ENCODE data around the gene PUSL1. TPM values are rescaled to one million over a fixed set of nuclear protein-coding genes. Genes with fewer than 3 reads are reported as not detected.

PUSL1 gene
- total RNA-seq (10 to 100 TPM in 3 of 5 donors, 1 to 10 TPM in 1, not detected in 1; 5.9 to 64.9 (median 51.4) TPM), polyA plus RNA-seq (10 to 100 TPM; 15.2 to 25.5 (median 23.8) TPM)
- long read RNA-seq, donor 1, partial matches to known transcripts, result 40 of 42 reads
- long read RNA-seq, donor 1, other reads (novel, unspliced or antisense), result 0 of 42 reads
- long read RNA-seq, donor 2, partial matches to known transcripts, result 0 of 2 reads
- long read RNA-seq, donor 2, other reads (novel, unspliced or antisense), result 0 of 2 reads
- long read RNA-seq, donor 3, partial matches to known transcripts, result 0 of 3 reads
- long read RNA-seq, donor 3, other reads (novel, unspliced or antisense), result 0 of 3 reads
- long read RNA-seq, donor 4, partial matches to known transcripts, result 0 of 1 reads
- long read RNA-seq, donor 4, other reads (novel, unspliced or antisense), result 0 of 1 reads
- long read RNA-seq, donor 5, partial matches to known transcripts, result 21 of 26 reads
- long read RNA-seq, donor 5, other reads (novel, unspliced or antisense), result 0 of 26 reads
- long read RNA-seq, donor 6, result 0 reads
- long read RNA-seq, donor 7, partial matches to known transcripts, result 28 of 204 reads
- long read RNA-seq, donor 7, other reads (novel, unspliced or antisense), result 173 of 204 reads
- long read RNA-seq, donor 8, partial matches to known transcripts, result 6 of 9 reads
- long read RNA-seq, donor 8, other reads (novel, unspliced or antisense), result 0 of 9 reads
- long read RNA-seq, donor 9, partial matches to known transcripts, result 25 of 27 reads
- long read RNA-seq, donor 9, other reads (novel, unspliced or antisense), result 0 of 27 reads
- long read RNA-seq, donor 10, partial matches to known transcripts, result 9 of 9 reads
- long read RNA-seq, donor 10, other reads (novel, unspliced or antisense), result 0 of 9 reads

GRCh38 chr1:1307923-1308755 is at the start of gene PUSL1, which contains the start of gene ACAP3:
PUSL1 (plus strand) TSS chr1:1308597; CDS start chr1:1308644, 47 bp downstream.
ACAP3 (minus strand) TSS chr1:1307930; CDS start chr1:1307815, 115 bp downstream.
- H3K4me1 ChIP-seq, result peaks cover 44 to 66% (median 61%) of the 10 kb centered on the region in 4 donors
- WGBS, 5 donors, result 0 to 1% (median 1%) methylated on average over 24 to 125 of the region's 131 CpGs; no CpG with 5 or more reads in 1 of the 5 donors
- H3K27me3 ChIP-seq, result no peaks in the 10 kb centered on the region
- peaks cover 13 to 33% (median 32%) of the 10 kb centered on the region in 4 donors for H3K36me3 ChIP-seq
- intact Hi-C loops (cut with DNase I; ENCODE audit: low total_unique reads), result no loop called here
- TF ChIP-seq POLR2AphosphoS5 (IDR thresholded peaks at IDR 0.05) (peak; percentile 34 to 60 (median 49)), EP300 (IDR thresholded peaks at IDR 0.05) (no peak), POLR2A (IDR thresholded peaks at IDR 0.05) (no peak), CTCF (IDR thresholded peaks at IDR 0.05) (peak in 3 of 7 experiments; percentile 8 to 10 (median 9))
- no peaks in the 10 kb centered on the region for H3K9me3 ChIP-seq
- peak within 1 kb of the TSS; percentile 88 to 91 (median 90) for H3K4me3 ChIP-seq
- peak; percentile 89 to 97 for DNase-seq
- H3K27ac ChIP-seq, result peak within 1 kb of the TSS; percentile 93 to 99 (median 96)

- intact Hi-C loops (cut with DNase I; ENCODE audit: low total_unique reads), result no loop called here
- Histone ChIP-seq H3K36me3 (peaks cover 59 to 98% (median 93%) of the 10 kb centered on the region in 4 donors), H3K4me3 (no peak overlapping the region), H3K27ac (no peak overlapping the region), H3K4me1 (peaks cover 0 to 15% (median 5%) of the 10 kb centered on the region in 4 donors), H3K9me3 (no peaks in the 10 kb centered on the region), H3K27me3 (no peaks in the 10 kb centered on the region)
- TF ChIP-seq POLR2A (IDR thresholded peaks at IDR 0.05), result no peak
- TF ChIP-seq EP300 (IDR thresholded peaks at IDR 0.05), result no peak
- no peak for TF ChIP-seq POLR2AphosphoS5 (IDR thresholded peaks at IDR 0.05)
- no peak for TF ChIP-seq CTCF (IDR thresholded peaks at IDR 0.05)
- 91 to 94% (median 92%) methylated on average over 22 of the region's 22 CpGs for WGBS, 5 donors
- no peak for DNase-seq
Measured at GRCh38 chr1:1259119-1259488, 49.3 kb upstream of the PUSL1 start.

GRCh38 chr1:1259540-1259939 is 48.9 kb upstream of the PUSL1 start:
- no peak for DNase-seq
- Histone ChIP-seq H3K4me3 (no peak overlapping the region), H3K27me3 (no peaks in the 10 kb centered on the region), H3K4me1 (peaks cover 0 to 16% (median 5%) of the 10 kb centered on the region in 4 donors), H3K27ac (no peak overlapping the region), H3K36me3 (peaks cover 57 to 98% (median 93%) of the 10 kb centered on the region in 4 donors), H3K9me3 (no peaks in the 10 kb centered on the region)
- TF ChIP-seq EP300 (IDR thresholded peaks at IDR 0.05) (no peak), POLR2A (IDR thresholded peaks at IDR 0.05) (no peak), CTCF (IDR thresholded peaks at IDR 0.05) (no peak), POLR2AphosphoS5 (IDR thresholded peaks at IDR 0.05) (no peak)
- 91 to 97% (median 94%) methylated on average over 18 of the region's 18 CpGs for WGBS, 5 donors
- intact Hi-C loops (cut with DNase I; ENCODE audit: low total_unique reads), result no loop called here

Data from stomach (tissue), 19 donors.